GM23338 (cell line): ENCODE data around the gene PIK3C2G. TPM values are rescaled to one million over a fixed set of nuclear protein-coding genes. Genes with fewer than 3 reads are reported as not detected.

ENCODE experiments used
- ATAC-seq: fragments of 200-7000 bp; cut with Tn5 transposase; 3 replicates; pipeline ENCODE4 v1.9.1; 2020
- DNase-seq: peaks from one replicate; pipeline ENCODE4 v3.0.0-alpha.2; 2015; ENCODE audit warnings: low spot score
- H2AFZ ChIP-seq: fragments of 200-600 bp; sonication (generic); 2 replicates; pipeline ENCODE4 v1.8.0; 2016; ENCODE audit warnings: antibody characterized with exemption, mild to moderate bottlenecking, moderate library complexity
- H3F3A ChIP-seq: fragments of 200-600 bp; sonication (generic); replicated peaks from 2 replicates; pipeline ENCODE4 v1.8.0; 2017; ENCODE audit warnings: antibody characterized with exemption, mixed run types, low read depth
- H3K27ac ChIP-seq: fragments of 200-600 bp; sonication (generic); 2 replicates; pipeline ENCODE4 v1.6.1; 2016; ENCODE audit warnings: low read depth
- H3K27me3 ChIP-seq: fragments of 200-600 bp; sonication (generic); 2 replicates; pipeline ENCODE4 v1.8.0; 2016; ENCODE audit warnings: mild to moderate bottlenecking, mixed run types, moderate library complexity; ENCODE audit not compliant: insufficient read depth
- H3K36me3 ChIP-seq: fragments of 200-600 bp; sonication (generic); 2 replicates; pipeline ENCODE4 v1.8.0; 2016; ENCODE audit warnings: mild to moderate bottlenecking; ENCODE audit not compliant: insufficient read depth
- H3K4me1 ChIP-seq: fragments of 200-600 bp; sonication (generic); 2 replicates; pipeline ENCODE4 v1.8.0; 2016; ENCODE audit warnings: mild to moderate bottlenecking, moderate library complexity; ENCODE audit not compliant: insufficient read depth
- H3K4me2 ChIP-seq: fragments of 200-600 bp; sonication (generic); 2 replicates; pipeline ENCODE4 v1.7.1; 2017; ENCODE audit warnings: mixed run types
- H3K4me3 ChIP-seq: fragments of 200-600 bp; sonication (generic); 2 replicates; pipeline ENCODE4 v1.6.1; 2016; ENCODE audit warnings: mixed run types
- H3K79me2 ChIP-seq: fragments of 200-600 bp; sonication (generic); replicated peaks from 2 replicates; pipeline ENCODE4 v1.8.0; 2017; ENCODE audit warnings: mild to moderate bottlenecking; ENCODE audit not compliant: insufficient read depth
- H3K9me2 ChIP-seq: fragments of 200-600 bp; sonication (generic); 2 replicates; pipeline ENCODE4 v1.8.0; 2017; ENCODE audit not compliant: insufficient read depth
- H4K20me1 ChIP-seq: fragments of 200-600 bp; sonication (generic); replicated peaks from 2 replicates; pipeline ENCODE4 v1.8.0; 2017; ENCODE audit warnings: mild to moderate bottlenecking; ENCODE audit not compliant: insufficient read depth
- H3K27ac Mint-ChIP-seq: 2 replicates; pipeline ENCODE4 v1.8.0; 2020; ENCODE audit warnings: inconsistent platforms, mild to moderate bottlenecking, moderate library complexity, mixed read lengths
- H3K27me3 Mint-ChIP-seq: 3 replicates; pipeline ENCODE4 v1.8.0; 2022; ENCODE audit warnings: low read depth, mild to moderate bottlenecking, moderate library complexity, mixed read lengths, inconsistent platforms; ENCODE audit not compliant: insufficient read depth, poor library complexity
- H3K36me3 Mint-ChIP-seq: 3 replicates; pipeline ENCODE4 v1.8.0; 2021; ENCODE audit warnings: low read depth, mild to moderate bottlenecking, inconsistent platforms, moderate library complexity, mixed read lengths
- H3K4me1 Mint-ChIP-seq: 3 replicates; pipeline ENCODE4 v1.8.0; 2020; ENCODE audit warnings: mild to moderate bottlenecking, inconsistent platforms, mixed read lengths
- H3K4me3 Mint-ChIP-seq: 3 replicates; pipeline ENCODE4 v1.8.0; 2021; ENCODE audit warnings: moderate library complexity, mild to moderate bottlenecking, inconsistent platforms, mixed read lengths
- H3K9me3 Mint-ChIP-seq: 3 replicates; pipeline ENCODE4 v1.8.0; 2020; ENCODE audit warnings: moderate library complexity, mild to moderate bottlenecking, inconsistent platforms, mixed read lengths
- CREB1 ChIP-seq: fragments of 250-450 bp; sonication (Bioruptor Pico); IDR thresholded peaks from 2 replicates; pipeline ENCODE4 v1.5.0; 2020; ENCODE audit warnings: low read depth, mild to moderate bottlenecking, moderate library complexity
- EZH2phosphoT487 ChIP-seq: fragments of 200-600 bp; sonication (generic); IDR thresholded peaks from one replicate; pipeline ENCODE4 v1.8.1; 2018; ENCODE audit warnings: antibody characterized with exemption; ENCODE audit not compliant: unreplicated experiment
- JUNB ChIP-seq: IDR thresholded peaks from one replicate; pipeline ENCODE4 v1.6.1; 2016; ENCODE audit warnings: antibody characterized with exemption; ENCODE audit not compliant: unreplicated experiment
- NANOG ChIP-seq: IDR thresholded peaks from 2 replicates; pipeline ENCODE4 v1.6.1; 2016; ENCODE audit warnings: antibody characterized with exemption, borderline replicate concordance
- REST ChIP-seq: IDR thresholded peaks from one replicate; pipeline ENCODE4 v1.6.1; 2018; ENCODE audit warnings: antibody characterized with exemption; ENCODE audit not compliant: unreplicated experiment
- ZNF114 ChIP-seq: fragments of 250-450 bp; sonication (Bioruptor Pico); IDR thresholded peaks from 2 replicates; pipeline ENCODE4 v1.5.0; 2020; ENCODE audit warnings: mild to moderate bottlenecking, moderate library complexity
- ZNF331 ChIP-seq: fragments of 250-450 bp; sonication (Bioruptor Pico); IDR thresholded peaks from 2 replicates; pipeline ENCODE4 v1.5.0; 2020; ENCODE audit warnings: low read depth, mild to moderate bottlenecking, moderate library complexity
- polyA plus RNA-seq: library from polyadenylated mRNA; unstranded; fragments of >200 nt; fragmentation: Nextera tagmentation; extraction: Ambion mirVana; gene quantifications from 2 replicates; pipeline ENCODE4 v1.2.1, GENCODE V29; 2016
- total RNA-seq: library from RNA; depleted of rRNA; stranded (reverse); fragments of >200 nt; shearing (Covaris generic); gene quantifications from 2 replicates; pipeline ENCODE4 v1.2.3, GENCODE V29; 2014
- TF ChIP-seq, protein P1 (sequence below): fragments of 250-450 bp; sonication (Bioruptor Pico); IDR thresholded peaks from 2 replicates; pipeline ENCODE4 v1.5.0; 2020; ENCODE audit warnings: mild to moderate bottlenecking, moderate library complexity
- TF ChIP-seq, protein P2 (sequence below), 2 experiments: fragments of 200-600 bp in 1 of 2; sonication (generic) in 1 of 2; conservative IDR thresholded peaks; 2 replicates each; pipeline versions ENCODE4 v1.5.1 to v1.6.1; 2016 to 2017; ENCODE audit warnings: antibody characterized with exemption in 2 of 2, low read depth in 2 of 2, mild to moderate bottlenecking in 2 of 2, moderate library complexity in 1 of 2

The PIK3C2G gene
- total and polyA plus RNA-seq, 2 experiments from 2014 or later, result not detected

DNA sequence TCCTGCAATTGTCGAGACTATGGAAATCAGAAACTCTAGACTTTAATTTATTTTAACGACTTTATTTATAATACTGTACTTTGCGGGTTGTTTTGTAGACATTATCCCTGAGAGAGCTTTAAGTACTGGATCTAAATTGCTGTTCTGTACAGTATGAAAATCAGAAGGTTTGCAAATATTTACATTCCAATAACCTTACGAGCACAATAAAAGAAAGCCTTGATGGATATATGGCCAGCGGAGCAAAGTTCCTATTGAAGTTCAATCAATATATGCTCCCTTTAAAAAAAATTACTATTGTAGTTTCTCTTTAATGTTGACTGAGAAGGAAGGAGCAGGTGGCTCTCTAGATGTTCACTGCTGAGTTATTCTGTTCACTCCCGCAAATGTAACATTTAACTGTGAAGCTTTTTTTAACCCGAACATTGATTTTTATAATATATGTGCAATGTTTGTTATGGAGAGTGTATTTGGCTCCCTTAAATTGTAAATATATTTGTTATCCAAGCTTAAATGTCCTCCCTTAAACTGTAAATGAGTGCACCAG lies 241.2 kb downstream of the PIK3C2G start:
- Mint-ChIP-seq H3K36me3 (peaks cover 3% of the 10 kb centered on the region; the same call in 2 of the 3 replicates), H3K27me3 (no peaks in the 10 kb centered on the region), H3K4me3 (no peak overlapping the region), H3K27ac (no peak overlapping the region), H3K9me3 (peaks cover 3% of the 10 kb centered on the region; the same call in 2 of the 3 replicates), H3K4me1 (no peaks in the 10 kb centered on the region)
- DNase-seq (no peak), ATAC-seq (no peak)
- no peaks in the 10 kb centered on the region for H3K79me2 ChIP-seq
- TF ChIP-seq ZNF331 (no peak), CREB1 (CRISPR knock-in tag) (no peak), REST (no peak), ZNF114 (CRISPR knock-in tag) (no peak), NANOG (no peak), JUNB (no peak), EZH2phosphoT487 (no peak)
- TF ChIP-seq, protein P1, sequence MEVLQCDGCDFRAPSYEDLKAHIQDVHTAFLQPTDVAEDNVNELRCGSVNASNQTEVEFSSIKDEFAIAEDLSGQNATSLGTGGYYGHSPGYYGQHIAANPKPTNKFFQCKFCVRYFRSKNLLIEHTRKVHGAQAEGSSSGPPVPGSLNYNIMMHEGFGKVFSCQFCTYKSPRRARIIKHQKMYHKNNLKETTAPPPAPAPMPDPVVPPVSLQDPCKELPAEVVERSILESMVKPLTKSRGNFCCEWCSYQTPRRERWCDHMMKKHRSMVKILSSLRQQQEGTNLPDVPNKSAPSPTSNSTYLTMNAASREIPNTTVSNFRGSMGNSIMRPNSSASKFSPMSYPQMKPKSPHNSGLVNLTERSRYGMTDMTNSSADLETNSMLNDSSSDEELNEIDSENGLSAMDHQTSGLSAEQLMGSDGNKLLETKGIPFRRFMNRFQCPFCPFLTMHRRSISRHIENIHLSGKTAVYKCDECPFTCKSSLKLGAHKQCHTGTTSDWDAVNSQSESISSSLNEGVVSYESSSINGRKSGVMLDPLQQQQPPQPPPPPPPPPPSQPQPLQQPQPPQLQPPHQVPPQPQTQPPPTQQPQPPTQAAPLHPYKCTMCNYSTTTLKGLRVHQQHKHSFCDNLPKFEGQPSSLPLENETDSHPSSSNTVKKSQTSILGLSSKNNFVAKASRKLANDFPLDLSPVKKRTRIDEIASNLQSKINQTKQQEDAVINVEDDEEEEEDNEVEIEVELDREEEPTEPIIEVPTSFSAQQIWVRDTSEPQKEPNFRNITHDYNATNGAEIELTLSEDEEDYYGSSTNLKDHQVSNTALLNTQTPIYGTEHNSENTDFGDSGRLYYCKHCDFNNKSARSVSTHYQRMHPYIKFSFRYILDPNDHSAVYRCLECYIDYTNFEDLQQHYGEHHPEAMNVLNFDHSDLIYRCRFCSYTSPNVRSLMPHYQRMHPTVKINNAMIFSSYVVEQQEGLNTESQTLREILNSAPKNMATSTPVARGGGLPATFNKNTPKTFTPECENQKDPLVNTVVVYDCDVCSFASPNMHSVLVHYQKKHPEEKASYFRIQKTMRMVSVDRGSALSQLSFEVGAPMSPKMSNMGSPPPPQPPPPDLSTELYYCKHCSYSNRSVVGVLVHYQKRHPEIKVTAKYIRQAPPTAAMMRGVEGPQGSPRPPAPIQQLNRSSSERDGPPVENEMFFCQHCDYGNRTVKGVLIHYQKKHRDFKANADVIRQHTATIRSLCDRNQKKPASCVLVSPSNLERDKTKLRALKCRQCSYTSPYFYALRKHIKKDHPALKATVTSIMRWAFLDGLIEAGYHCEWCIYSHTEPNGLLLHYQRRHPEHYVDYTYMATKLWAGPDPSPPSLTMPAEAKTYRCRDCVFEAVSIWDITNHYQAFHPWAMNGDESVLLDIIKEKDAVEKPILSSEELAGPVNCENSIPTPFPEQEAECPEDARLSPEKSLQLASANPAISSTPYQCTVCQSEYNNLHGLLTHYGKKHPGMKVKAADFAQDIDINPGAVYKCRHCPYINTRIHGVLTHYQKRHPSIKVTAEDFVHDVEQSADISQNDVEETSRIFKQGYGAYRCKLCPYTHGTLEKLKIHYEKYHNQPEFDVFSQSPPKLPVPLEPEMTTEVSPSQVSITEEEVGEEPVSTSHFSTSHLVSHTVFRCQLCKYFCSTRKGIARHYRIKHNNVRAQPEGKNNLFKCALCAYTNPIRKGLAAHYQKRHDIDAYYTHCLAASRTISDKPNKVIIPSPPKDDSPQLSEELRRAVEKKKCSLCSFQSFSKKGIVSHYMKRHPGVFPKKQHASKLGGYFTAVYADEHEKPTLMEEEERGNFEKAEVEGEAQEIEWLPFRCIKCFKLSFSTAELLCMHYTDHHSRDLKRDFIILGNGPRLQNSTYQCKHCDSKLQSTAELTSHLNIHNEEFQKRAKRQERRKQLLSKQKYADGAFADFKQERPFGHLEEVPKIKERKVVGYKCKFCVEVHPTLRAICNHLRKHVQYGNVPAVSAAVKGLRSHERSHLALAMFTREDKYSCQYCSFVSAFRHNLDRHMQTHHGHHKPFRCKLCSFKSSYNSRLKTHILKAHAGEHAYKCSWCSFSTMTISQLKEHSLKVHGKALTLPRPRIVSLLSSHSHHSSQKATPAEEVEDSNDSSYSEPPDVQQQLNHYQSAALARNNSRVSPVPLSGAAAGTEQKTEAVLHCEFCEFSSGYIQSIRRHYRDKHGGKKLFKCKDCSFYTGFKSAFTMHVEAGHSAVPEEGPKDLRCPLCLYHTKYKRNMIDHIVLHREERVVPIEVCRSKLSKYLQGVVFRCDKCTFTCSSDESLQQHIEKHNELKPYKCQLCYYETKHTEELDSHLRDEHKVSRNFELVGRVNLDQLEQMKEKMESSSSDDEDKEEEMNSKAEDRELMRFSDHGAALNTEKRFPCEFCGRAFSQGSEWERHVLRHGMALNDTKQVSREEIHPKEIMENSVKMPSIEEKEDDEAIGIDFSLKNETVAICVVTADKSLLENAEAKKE (CRISPR knock-in tag), result no peak
- TF ChIP-seq, protein P2, sequence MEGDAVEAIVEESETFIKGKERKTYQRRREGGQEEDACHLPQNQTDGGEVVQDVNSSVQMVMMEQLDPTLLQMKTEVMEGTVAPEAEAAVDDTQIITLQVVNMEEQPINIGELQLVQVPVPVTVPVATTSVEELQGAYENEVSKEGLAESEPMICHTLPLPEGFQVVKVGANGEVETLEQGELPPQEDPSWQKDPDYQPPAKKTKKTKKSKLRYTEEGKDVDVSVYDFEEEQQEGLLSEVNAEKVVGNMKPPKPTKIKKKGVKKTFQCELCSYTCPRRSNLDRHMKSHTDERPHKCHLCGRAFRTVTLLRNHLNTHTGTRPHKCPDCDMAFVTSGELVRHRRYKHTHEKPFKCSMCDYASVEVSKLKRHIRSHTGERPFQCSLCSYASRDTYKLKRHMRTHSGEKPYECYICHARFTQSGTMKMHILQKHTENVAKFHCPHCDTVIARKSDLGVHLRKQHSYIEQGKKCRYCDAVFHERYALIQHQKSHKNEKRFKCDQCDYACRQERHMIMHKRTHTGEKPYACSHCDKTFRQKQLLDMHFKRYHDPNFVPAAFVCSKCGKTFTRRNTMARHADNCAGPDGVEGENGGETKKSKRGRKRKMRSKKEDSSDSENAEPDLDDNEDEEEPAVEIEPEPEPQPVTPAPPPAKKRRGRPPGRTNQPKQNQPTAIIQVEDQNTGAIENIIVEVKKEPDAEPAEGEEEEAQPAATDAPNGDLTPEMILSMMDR (conservative IDR thresholded peaks at IDR 0.05; ENCODE audit: low read depth in 2 of 2), result no peak
- no peak overlapping the region for H3K4me3 ChIP-seq
- no peaks in the 10 kb centered on the region for H3K27me3 ChIP-seq
- H3F3A ChIP-seq, result no peaks in the 10 kb centered on the region
- H3K36me3 ChIP-seq, result no peaks in the 10 kb centered on the region
- H3K4me1 ChIP-seq, result no peaks in the 10 kb centered on the region
- no peak overlapping the region for H3K4me2 ChIP-seq
- H3K9me2 ChIP-seq, result 0 out of 2 replicates have a peak, but pooled peaks cover 3% of the 10 kb centered on the region
- H2AFZ ChIP-seq, result no peak overlapping the region
- no peak overlapping the region for H3K27ac ChIP-seq
- no peaks in the 10 kb centered on the region for H4K20me1 ChIP-seq
